RWPE1 (cell line): ENCODE results near the gene PHRF1.

Source experiments
- CTCF ChIA-PET: fragments of 350-600 bp; sonication (Branson Sonifier 250); formaldehyde crosslinking; extraction: SDS; loops from one replicate; lab custom pipeline; 2021; lab: Yijun Ruan, JAX
- POLR2A ChIA-PET: fragments of 400-600 bp; formaldehyde crosslinking; extraction: SDS; loops from one replicate; lab custom pipeline; 2020; ENCODE audit warnings: antibody characterized with exemption; ENCODE audit not compliant: low non-redundant PET; lab: Yijun Ruan, JAX
- DNase-seq: peaks from one replicate; pipeline ENCODE4 v3.0.0; 2012; ENCODE audit warnings: low spot score
- H3K27ac ChIP-seq: fragments of 450-650 bp; 2 replicates; pipeline ENCODE4 v1.5.1; 2017
- TF ChIP-seq, protein P1 (sequence below): fragments of 450-650 bp; conservative IDR thresholded peaks from 2 replicates; pipeline ENCODE4 v1.5.1; 2017; ENCODE audit warnings: low read depth, mild to moderate bottlenecking

Gene PHRF1

DNA sequence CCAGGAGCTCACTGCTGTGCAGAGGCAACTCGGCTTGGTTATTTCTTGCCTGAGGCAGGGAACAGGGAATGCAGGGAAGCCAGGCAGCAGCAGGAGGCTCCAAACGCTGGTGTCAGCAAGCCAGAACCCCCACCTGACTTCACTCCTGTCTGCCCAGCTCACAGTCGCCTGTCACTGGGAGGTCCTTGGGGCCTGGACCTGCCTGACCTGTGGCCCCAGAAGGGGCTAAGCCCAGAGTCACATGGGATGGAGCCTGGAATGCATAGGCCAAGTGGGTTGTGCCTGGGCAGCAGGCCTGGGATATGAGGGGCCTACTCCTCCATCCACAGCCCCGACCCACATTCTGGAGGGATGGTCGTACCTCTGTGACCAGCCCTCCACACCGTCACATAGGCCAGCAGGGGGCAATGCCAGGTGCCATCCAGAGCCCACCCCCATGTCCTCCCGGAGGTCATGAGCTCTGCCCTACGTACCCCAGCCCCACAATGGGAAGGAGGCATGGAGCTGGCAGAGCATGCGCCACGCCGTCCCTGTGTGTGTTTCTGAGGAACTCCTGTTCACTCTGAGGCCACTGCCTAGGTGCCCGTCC, 10.3 kb upstream of the PHRF1 start:
- peak overlapping the region; percentile 86 for H3K27ac ChIP-seq
- ChIA-PET CTCF (interaction anchor here (0.6 to 1.3 kb wide), 2 partner anchors 12 to 76 kb away, joined by 3 to 5 read pairs; no protein-coding TSS in a partner anchor), POLR2A (interaction anchor here (0.7 kb wide), 1 partner anchor 10 kb away, joined by 3 read pairs; no protein-coding TSS in a partner anchor)
- TF ChIP-seq, protein P1, sequence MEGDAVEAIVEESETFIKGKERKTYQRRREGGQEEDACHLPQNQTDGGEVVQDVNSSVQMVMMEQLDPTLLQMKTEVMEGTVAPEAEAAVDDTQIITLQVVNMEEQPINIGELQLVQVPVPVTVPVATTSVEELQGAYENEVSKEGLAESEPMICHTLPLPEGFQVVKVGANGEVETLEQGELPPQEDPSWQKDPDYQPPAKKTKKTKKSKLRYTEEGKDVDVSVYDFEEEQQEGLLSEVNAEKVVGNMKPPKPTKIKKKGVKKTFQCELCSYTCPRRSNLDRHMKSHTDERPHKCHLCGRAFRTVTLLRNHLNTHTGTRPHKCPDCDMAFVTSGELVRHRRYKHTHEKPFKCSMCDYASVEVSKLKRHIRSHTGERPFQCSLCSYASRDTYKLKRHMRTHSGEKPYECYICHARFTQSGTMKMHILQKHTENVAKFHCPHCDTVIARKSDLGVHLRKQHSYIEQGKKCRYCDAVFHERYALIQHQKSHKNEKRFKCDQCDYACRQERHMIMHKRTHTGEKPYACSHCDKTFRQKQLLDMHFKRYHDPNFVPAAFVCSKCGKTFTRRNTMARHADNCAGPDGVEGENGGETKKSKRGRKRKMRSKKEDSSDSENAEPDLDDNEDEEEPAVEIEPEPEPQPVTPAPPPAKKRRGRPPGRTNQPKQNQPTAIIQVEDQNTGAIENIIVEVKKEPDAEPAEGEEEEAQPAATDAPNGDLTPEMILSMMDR = no peak
- no peak for DNase-seq

DNA sequence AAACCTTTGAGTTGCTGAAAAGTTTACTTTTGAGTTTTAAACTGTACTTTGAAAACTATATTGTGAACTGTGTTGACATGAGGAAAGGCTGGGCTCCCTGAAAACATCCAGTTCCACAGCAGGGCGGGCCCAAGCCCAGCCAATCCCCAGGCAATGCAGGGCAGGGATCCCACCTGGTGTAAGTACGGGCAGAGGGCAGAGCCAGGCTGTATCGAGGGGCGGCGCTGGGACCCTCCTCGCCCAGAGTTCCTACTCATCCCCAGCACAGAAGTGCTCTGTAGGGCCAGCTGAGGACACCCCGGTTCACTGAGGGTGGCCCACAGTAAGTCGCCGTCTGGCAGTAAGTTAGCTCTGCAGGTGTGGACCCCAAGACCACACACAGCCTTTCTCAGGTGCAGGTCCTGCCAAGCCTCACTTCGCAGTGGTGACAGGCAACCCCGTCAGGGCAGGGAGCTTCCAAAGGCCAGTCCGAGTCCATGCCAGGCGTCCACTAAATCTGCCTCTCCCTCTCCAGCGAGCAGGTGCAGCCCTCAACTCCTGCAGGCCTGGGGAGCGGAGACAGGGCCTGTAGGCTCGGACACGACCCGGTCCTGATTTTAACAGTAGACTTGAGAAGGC, 9.2 kb upstream of the PHRF1 start:
- TF ChIP-seq, protein P1 = no peak
- peak overlapping the region; percentile 86 for H3K27ac ChIP-seq
- POLR2A ChIA-PET = interaction anchor here (0.5 kb wide), 1 partner anchor 241 kb away, joined by 3 read pairs; no protein-coding TSS in a partner anchor
- CTCF ChIA-PET = interaction anchor here (0.5 kb wide), 1 partner anchor 18 kb away, joined by 3 read pairs; no protein-coding TSS in a partner anchor
- DNase-seq = no peak

DNA sequence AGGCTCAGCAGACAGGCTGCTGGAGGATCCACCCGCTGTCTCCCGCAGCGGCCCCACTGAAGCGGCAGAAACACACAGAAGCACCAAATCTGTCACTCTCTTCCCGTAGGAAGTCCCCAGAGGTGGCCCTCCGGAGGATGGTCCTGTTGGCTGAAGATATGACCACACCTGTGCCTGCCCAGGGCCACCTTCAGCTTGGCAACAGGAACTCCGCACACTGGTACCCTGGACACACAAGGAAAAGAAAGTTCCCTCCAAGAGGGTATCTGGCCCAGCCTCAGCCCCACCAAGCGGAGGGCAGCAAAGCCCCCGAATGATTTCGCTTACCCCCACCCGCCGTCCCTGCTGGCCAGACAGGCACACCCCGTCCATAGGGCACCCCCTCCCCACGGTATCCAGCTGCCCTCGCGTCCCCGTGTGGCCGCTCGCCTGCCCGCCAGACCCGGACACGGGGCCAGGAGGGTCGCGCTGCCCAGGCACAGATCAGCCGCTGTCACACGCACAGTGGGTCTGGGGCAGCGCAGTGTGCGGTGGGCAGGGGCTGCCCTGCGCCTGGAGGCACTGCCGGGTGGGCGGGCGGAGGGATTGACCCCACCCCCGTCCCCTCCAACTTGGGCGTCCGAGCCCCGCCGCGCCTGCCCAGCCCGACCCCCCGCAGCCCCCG, 8.5 kb upstream of the PHRF1 start:
- CTCF ChIA-PET = interaction anchor here (0.5 kb wide), 1 partner anchor 19 kb away, joined by 3 read pairs; no protein-coding TSS in a partner anchor
- POLR2A ChIA-PET = interaction anchor here (0.5 kb wide), 1 partner anchor 71 kb away, joined by 5 read pairs; no protein-coding TSS in a partner anchor
- peak overlapping the region; percentile 86 for H3K27ac ChIP-seq
- no peak for DNase-seq
- TF ChIP-seq, protein P1 = no peak

DNA sequence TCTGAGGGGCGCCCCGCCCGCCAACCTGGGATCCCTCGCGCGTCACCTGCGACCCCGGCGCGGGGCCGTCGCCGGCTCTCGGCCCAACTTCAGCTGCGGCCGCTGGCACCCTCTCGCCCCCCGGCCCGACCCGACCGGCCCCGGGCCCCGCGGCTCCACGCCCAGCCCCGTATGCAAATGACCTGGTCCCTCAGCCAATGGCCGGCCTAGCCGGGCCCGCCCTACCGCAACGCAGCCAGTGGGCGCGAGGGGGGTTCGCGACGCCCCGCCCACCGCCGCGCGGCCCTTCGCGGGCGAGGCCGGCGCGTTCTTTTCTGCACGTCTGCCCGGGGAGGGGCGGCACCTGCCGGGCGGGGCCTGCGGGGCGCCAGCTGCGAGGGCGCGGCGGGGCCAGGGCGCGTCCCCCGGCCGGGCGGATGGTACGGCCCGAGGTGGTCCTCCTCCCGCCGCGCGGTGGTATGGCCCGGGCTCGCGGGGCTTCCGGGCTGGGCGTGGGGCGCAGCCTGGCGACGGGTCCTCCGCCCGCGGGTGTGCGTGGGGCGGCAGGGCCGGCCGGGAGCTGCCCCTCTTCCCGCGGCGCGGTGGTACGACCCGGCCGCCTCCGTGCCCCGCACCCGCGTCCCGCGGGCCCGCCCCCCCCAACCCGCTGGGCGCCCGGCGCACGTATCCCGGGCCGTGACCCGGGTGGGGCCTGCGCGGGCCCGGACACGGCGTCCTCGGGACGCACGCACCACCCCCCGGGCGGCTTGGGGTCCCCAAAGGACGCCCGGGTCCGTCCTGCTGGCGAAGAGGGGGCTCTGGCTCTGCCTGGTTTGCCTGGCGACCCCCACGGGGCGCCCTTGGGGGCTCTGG, 7.7 kb upstream of the PHRF1 start:
- peak; percentile 93 for DNase-seq
- peak overlapping the region; percentile 86 for H3K27ac ChIP-seq
- POLR2A ChIA-PET = interaction anchor here (0.5 kb wide), 1 partner anchor 70 kb away, joined by 5 read pairs; no protein-coding TSS in a partner anchor
- CTCF ChIA-PET = interaction anchor here (1.0 kb wide), 1 partner anchor 14 kb away, joined by 4 read pairs; no protein-coding TSS in a partner anchor
- TF ChIP-seq, protein P1 = no peak

DNA sequence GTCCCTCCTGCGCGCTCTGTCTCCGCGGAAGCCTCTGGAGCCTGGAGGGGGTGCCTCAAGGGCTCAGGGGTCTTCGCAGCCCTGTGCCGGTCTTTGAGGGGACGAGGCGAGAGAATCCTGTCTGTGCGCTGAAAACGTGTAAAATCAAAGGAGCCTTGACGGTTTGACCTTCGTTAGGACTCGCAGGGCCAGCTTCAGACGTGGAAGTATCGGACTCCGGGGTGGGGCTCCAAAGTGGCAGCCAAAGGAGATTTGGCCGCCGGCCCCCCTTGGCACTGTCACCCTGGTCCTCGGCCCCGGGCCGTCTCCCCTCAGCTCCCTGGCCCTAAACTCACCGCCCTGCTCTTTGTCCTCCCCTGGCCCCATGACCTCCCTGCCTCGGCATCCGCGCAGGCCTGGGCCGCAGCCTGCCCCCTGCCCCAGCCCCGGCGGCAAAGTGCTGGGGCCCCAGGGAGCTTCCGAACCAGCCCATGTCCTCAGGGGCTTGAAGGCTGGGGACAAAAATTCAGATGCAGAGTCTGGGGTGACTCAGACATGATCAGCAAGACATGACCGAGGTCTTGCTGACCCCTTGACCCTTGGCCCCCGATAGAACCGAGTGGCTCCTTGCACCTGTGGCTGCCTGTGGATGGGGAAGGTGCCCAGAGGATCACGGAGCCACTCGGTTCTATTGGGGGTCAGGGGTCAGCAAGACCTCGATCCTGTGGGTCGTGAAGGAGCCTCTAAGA, 6.9 kb upstream of the PHRF1 start:
- TF ChIP-seq, protein P1 = no peak
- DNase-seq = no peak
- CTCF ChIA-PET = interaction anchor here (1.0 kb wide), 1 partner anchor 15 kb away, joined by 4 read pairs; no protein-coding TSS in a partner anchor
- POLR2A ChIA-PET = no interaction called here
- H3K27ac ChIP-seq = peak overlapping the region; percentile 86
